Activated CD4-positive, CD25-positive, alpha-beta regulatory T cell treated with anti-CD3 and anti-CD28 coated beads, Interleukin-2, amount 50 U/mL, for 72 hours (primary cell): ENCODE data around the gene NCAM2.
"Not testable (repeated sequence)": the region's sequence is repeated elsewhere in the genome, so short reads cannot be mapped to it uniquely, and the experiment has no call there.

Experiments used
- DNase-seq: peaks from one replicate; pipeline ENCODE4 v3.0.0; 2021

NCAM2 gene

DNA sequence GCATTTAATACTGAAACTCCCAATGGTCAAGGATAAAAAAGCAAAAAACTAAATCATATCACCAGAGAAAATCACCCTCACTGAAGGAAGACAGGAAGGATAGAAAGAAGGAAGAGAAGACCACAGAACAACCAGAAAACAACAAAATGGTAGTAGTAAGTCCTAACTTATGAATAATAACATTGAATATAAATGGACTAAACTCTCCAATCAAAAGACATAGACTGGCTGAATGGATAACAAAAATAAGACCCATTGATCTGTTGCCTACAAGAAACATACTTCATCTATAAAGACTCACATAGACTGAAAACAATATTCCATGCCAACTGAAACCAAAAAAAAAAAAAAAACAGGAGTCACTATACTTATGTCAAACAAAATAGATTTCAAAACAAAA, 347.7 kb downstream of the NCAM2 start:
- DNase-seq = no peak

- no peak for DNase-seq
Measured at GRCh38 chr21:21366277-21366676, 368.1 kb downstream of the NCAM2 start.

DNA sequence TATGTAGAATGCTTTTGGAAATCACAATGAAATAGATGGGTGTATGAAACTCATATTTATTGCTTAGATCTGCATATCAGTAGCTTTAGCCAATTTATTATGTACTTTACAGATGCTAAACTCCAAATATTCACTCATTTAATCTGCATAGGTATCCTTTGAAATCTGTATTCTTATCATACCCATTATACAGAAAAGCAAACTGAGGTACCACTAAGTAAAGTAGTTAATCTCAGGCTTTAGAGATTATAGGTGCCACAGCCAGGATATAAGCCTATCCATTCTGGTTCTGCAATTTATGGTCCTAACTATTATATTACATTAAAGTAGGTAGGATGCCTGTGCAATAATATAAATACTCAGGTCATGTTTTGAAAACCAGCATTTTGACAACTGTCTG, 369.4 kb downstream of the NCAM2 start:
- no peak for DNase-seq

DNA sequence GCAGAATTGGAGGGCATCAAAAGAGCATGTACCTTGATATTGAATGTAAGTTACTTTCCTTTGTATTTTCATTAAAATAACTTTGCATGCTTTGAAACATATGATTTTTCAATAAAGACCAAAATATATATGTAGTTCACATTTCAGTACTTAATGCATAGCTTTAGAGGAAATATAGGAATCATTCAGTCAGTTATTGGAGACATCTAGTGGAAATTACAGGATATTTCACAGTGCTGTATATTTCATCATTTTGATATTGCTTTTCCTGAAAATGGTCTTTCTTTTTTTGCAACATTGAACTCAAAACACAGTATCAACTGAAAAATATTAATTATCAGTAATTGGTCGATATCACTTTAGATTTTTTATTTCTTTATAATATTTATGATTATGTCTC, 375.8 kb downstream of the NCAM2 start:
- no peak for DNase-seq

DNA sequence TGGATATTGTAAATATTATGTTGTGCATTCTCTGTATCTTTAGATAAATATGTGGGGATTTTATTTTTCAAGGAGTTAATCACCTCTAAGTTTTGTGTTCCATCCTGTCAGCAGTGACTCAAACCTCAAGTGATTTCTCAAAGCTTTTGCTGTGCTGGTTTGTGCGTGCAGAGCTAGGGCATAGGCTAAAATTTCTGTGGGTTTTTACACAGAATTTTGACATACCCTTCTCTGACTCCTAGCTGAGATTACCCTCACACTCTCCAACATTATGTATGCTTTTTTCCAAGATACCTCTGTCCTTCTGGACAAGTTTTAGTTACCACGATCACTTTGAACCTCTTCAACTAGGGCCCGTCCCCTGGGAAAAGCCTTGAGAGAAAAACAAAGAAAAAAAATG, 384.9 kb downstream of the NCAM2 start:
- DNase-seq = no peak

- no peak for DNase-seq
Measured at GRCh38 chr21:21384977-21385376, 386.8 kb downstream of the NCAM2 start.

DNA sequence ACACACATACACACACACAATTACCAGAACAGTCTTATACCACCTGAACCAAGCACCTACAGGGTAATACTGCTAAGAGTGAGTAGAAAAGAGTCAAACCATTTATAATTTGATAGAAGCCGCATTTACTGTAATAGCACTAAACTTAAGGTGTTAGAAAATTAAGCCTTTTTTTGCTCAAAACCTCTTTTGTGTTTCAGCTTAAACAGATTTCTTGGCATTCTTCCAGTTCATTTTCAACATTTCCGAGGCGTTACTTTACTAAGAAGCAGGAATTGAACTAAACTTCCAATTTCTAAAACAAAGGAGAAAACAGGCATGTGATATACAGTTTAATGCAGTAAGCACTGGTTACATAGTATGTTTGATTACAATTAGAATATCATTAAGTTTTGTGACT, 387.2 kb downstream of the NCAM2 start:
- no peak for DNase-seq

- no peak for DNase-seq
Measured at GRCh38 chr21:21387916-21388315, 389.7 kb downstream of the NCAM2 start.

- no peak for DNase-seq
Measured at GRCh38 chr21:21394064-21394463, 395.9 kb downstream of the NCAM2 start.

DNA sequence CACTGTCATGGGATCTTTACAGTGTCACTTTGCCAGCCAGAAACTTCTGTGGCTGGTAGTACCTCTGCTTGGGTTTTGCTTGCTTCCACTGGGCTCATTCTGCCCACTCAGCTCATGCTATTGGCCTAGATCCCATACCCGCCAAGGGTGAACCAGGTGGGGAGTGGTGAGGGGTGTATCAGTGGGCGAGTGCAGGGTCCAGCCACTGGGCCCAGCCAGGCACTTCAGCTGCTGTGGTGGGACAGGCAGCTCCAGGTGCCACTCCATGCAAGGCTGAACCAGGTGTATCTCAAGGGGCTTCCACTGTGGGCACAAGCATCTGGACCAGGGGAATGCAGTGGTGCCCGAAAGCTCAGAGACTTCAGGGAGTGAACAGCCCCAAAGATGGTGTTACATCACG, 398.2 kb downstream of the NCAM2 start:
- DNase-seq = no peak

DNA sequence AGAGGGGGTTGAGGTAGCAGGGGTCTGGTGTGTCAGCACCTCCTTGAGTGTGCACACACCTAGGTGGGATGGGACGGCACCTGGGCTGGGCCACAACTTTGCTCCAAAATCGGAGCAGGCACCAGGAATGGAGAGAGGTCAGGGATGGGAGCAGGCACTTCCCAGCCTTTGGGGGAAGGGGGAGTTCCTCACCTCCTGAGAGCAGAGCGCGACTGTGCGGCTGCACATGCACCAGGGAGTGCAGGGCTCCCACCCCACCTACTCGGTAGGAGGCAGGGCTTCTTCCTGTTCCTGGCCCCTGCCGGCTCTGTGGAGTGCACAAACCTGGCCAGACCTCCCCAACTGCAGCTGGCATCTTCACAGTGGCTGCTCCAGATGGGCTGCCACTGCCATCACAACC, 399.3 kb downstream of the NCAM2 start:
- no peak for DNase-seq

- DNase-seq = no peak
Measured at GRCh38 chr21:21401444-21401843, 403.2 kb downstream of the NCAM2 start.

GRCh38 chr21:21402187-21402586, 404.0 kb downstream of the NCAM2 start:
- not testable (repeated sequence) for DNase-seq

DNA sequence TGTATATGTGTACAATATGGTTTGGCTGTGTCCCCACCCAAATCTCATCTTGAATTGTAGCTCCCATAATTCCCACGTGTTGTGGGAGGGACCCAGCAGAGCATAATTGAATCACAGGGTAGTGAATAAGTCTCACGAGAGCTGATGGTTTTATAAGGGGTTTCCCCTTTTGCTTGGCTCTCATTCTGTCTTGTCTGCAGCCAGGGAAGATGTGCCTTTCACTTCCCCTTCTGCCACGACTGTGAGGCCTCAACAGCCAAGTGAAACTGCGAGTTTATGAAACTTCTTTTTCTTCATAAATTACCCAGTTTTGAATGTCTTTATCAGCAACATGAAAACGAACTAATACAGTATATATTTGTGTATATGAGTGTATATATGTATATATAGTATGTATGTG, 406.1 kb downstream of the NCAM2 start:
- DNase-seq = not testable (repeated sequence)

GRCh38 chr21:21406921-21407320, 408.7 kb downstream of the NCAM2 start:
- no peak for DNase-seq

- DNase-seq = no peak
Measured at GRCh38 chr21:21412096-21412495, 413.9 kb downstream of the NCAM2 start.

GRCh38 chr21:21415741-21416140, 417.5 kb downstream of the NCAM2 start:
- no peak for DNase-seq

GRCh38 chr21:21434944-21435343, 436.7 kb downstream of the NCAM2 start:
- DNase-seq = no peak

- no peak for DNase-seq
Measured at GRCh38 chr21:21436012-21436534, 437.9 kb downstream of the NCAM2 start.

DNA sequence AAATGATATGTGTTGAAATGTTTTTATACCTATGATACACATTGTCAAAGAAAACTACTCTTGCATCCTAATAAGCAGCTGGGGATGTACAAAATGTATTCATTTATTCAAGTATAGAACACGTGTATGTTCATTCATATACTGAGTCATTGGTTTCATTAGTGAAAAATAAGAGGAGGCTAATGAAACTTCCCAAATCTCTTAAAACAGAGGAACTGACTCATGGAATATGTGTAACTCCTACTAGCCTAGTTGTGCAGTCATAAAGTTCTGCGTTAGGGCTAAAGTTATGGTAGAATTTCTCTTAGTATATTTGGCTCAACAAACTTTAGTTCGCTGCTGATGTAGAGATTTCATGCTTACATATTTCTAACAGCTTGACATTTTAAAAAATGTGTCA, 441.6 kb downstream of the NCAM2 start:
- DNase-seq = no peak

DNA sequence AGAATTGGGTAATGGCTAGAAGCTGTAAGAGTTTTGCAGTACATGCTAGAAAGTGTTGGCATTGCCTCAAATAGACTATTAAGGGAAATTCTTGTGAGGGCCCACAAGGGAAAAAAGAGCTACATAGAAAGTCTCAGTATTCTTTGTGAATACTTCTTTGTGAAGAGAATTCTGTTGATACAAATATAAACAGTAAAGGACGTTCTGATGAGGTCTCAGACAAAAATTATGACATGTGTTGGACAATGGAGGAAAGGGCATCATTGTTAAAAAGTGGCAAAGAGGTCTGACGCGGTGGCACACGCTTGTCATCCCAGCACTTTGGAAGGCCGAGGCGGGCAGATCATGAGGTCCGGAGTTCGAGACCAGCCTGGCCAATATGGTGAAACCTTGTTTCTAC, 458.9 kb downstream of the NCAM2 start:
- DNase-seq = no peak

GRCh38 chr21:21458124-21458631, 460.0 kb downstream of the NCAM2 start:
- DNase-seq = no peak

GRCh38 chr21:21460979-21461378, 462.8 kb downstream of the NCAM2 start:
- no peak for DNase-seq

DNA sequence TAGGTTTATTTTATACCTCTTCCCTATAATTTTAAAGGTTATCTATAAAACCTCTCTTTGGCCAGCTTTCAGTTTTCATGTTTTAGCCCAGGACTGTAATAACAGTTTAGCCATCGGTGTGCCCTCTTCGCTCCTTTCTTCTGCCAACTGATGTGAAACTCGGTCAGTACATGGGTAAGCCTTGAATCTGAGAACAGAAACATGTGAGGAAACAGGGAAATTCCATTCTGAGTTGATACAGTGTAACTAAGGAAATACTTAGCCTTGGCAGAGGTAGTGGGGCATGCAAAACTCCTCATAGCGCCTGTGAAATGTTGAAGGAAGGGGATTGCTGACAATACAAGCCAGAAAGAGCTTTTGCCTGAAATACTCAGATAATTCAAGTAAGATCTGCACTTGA, 465.2 kb downstream of the NCAM2 start:
- no peak for DNase-seq

- no peak for DNase-seq
Measured at GRCh38 chr21:21464684-21465083, 466.5 kb downstream of the NCAM2 start.

GRCh38 chr21:21466752-21467151, 468.5 kb downstream of the NCAM2 start:
- DNase-seq = no peak
